Esophagus muscularis mucosa (tissue), 4 donors: ENCODE results near the gene TMCO6. TPM values are rescaled to one million over a fixed set of nuclear protein-coding genes. Genes with fewer than 3 reads are reported as not detected.
"Not testable (repeated sequence)": the region's sequence is repeated elsewhere in the genome, so short reads cannot be mapped to it uniquely, and the experiment has no call there.

ENCODE experiments used
- DNase-seq: peaks from one replicate; pipeline ENCODE4 v3.0.0-alpha.2; 2017; ENCODE audit errors: extremely low spot score
- H3K27ac ChIP-seq, 4 donors: fragments of 200-600 bp; sonication (generic); replicated peaks in 1 of 4; 1 replicate in 3 of 4; 2 replicates in 1 of 4; pipeline ENCODE4 v1.5.1; 2016 to 2019; ENCODE audit warnings: mild to moderate bottlenecking in 1 of 4
- H3K27me3 ChIP-seq, 4 donors: fragments of 200-600 bp; sonication (generic); one replicate each; pipeline versions ENCODE4 v1.5.1 to v1.6.0; 2016 to 2019
- H3K36me3 ChIP-seq, 4 donors: fragments of 200-600 bp; sonication (generic); one replicate each; pipeline ENCODE4 v1.5.1; 2016 to 2019
- H3K4me1 ChIP-seq, 4 donors: fragments of 200-600 bp; sonication (generic); one replicate each; pipeline ENCODE4 v1.5.1; 2016 to 2019
- H3K4me3 ChIP-seq, 4 donors: fragments of 200-600 bp; sonication (generic); 1 replicate in 2 of 4; 2 replicates in 2 of 4; pipeline ENCODE4 v1.5.1; 2016 to 2019; ENCODE audit warnings: mild to moderate bottlenecking in 4 of 4, moderate library complexity in 1 of 4
- H3K9me3 ChIP-seq, 4 donors: fragments of 200-600 bp; sonication (generic); 1 replicate in 3 of 4; 2 replicates in 1 of 4; pipeline ENCODE4 v1.5.1; 2016 to 2019
- EP300 ChIP-seq: sonication (generic); formaldehyde crosslinking; IDR thresholded peaks from one replicate; pipeline ENCODE4 v1.6.1; 2017; ENCODE audit warnings: antibody characterized with exemption
- POLR2A ChIP-seq: fragments of 450-650 bp; IDR thresholded peaks from one replicate; pipeline ENCODE4 v1.6.1; 2017; ENCODE audit warnings: antibody characterized with exemption, moderate library complexity, mild to moderate bottlenecking, low read depth
- POLR2AphosphoS5 ChIP-seq, 2 donors: sonication (generic); formaldehyde crosslinking; IDR thresholded peaks; one replicate each; pipeline ENCODE4 v1.6.1; 2017; ENCODE audit warnings: antibody characterized with exemption in 2 of 2
- WGBS: methylation state at CpG from one replicate; pipeline ENCODE4 v1.1.5; 2018; 5-methylcytosine and 5-hydroxymethylcytosine counted together
- intact Hi-C: fragments of 100-400 bp; cut with DNase I; formaldehyde crosslinking; loops from one replicate; pipeline ENCODE4 v1.15.1; 2023
- total RNA-seq, 4 donors: library from RNA; depleted of rRNA; stranded (reverse); fragments of >200 nt; gene quantifications; one replicate each; pipeline versions ENCODE4 v1.1.0 to v1.2.1, GENCODE V29; 2016
- TF ChIP-seq, protein P1 (sequence below), 3 experiments: fragments of 200-600 bp in 2 of 3; fragments of 450-650 bp in 1 of 3; sonication (generic) in 2 of 3; IDR thresholded peaks; one replicate each; pipeline ENCODE4 v1.5.1; 2017 to 2019; ENCODE audit warnings: antibody characterized with exemption in 3 of 3, mild to moderate bottlenecking in 2 of 3, moderate library complexity in 1 of 3

TMCO6 gene
- total RNA-seq, 4 donors from 2014 or later = 14.0 to 41.4 (median 22.2) TPM

DNA sequence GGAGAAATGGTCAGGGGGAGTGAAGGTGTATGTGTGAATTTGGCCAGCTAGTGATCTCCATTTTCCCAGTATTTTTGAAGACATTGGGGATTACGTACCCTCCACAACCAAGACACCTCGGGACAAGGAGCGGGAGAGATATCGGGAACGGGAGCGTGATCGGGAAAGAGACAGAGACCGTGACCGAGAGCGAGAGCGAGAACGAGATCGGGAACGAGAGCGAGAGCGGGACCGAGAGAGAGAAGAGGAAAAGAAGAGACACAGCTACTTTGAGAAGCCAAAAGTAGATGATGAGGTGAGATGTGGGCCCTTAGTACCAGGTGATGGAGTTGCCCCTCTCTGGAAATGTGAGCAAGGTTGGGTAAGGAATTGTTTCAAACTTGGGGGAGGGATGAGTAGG lies 19.6 kb downstream of the TMCO6 start:
- H3K27ac ChIP-seq = no peak overlapping the region
- no peaks in the 10 kb centered on the region for H3K27me3 ChIP-seq
- WGBS = 98% methylated on average over 17 of the region's 17 CpGs
- no peak overlapping the region for H3K4me3 ChIP-seq
- peaks cover 89 to 96% (median 94%) of the 10 kb centered on the region in 4 donors for H3K36me3 ChIP-seq
- intact Hi-C loops = no loop called here
- no peak for DNase-seq
- H3K9me3 ChIP-seq = no peaks in the 10 kb centered on the region
- TF ChIP-seq POLR2AphosphoS5 (IDR thresholded peaks at IDR 0.05) = no peak
- TF ChIP-seq EP300 = no peak
- TF ChIP-seq, protein P1, sequence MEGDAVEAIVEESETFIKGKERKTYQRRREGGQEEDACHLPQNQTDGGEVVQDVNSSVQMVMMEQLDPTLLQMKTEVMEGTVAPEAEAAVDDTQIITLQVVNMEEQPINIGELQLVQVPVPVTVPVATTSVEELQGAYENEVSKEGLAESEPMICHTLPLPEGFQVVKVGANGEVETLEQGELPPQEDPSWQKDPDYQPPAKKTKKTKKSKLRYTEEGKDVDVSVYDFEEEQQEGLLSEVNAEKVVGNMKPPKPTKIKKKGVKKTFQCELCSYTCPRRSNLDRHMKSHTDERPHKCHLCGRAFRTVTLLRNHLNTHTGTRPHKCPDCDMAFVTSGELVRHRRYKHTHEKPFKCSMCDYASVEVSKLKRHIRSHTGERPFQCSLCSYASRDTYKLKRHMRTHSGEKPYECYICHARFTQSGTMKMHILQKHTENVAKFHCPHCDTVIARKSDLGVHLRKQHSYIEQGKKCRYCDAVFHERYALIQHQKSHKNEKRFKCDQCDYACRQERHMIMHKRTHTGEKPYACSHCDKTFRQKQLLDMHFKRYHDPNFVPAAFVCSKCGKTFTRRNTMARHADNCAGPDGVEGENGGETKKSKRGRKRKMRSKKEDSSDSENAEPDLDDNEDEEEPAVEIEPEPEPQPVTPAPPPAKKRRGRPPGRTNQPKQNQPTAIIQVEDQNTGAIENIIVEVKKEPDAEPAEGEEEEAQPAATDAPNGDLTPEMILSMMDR (IDR thresholded peaks at IDR 0.05) = no peak
- TF ChIP-seq POLR2A = no peak
- peaks cover 4 to 5% (median 4%) of the 10 kb centered on the region in 4 donors for H3K4me1 ChIP-seq

DNA sequence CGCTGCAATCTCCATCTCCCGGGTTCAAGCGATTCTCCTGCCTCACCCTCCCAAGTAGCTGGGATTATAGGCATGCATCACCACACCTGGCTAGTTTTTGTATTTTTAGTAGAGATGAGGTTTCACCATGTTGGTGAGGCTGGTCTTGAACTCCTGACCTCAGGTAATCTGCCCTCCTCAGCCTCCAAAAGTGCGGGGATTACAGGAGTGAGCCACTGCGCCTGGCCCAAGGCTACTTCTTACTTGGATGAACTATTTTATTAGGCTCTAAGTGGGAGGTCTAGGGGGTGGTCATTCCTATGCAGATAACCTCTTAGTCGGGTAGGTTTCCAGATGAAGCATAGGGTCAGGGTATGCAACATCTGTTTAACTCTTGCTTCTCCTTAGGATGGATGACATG lies 21.1 kb downstream of the TMCO6 start:
- peaks cover 76 to 81% (median 79%) of the 10 kb centered on the region in 4 donors for H3K36me3 ChIP-seq
- DNase-seq = not testable (repeated sequence)

DNA sequence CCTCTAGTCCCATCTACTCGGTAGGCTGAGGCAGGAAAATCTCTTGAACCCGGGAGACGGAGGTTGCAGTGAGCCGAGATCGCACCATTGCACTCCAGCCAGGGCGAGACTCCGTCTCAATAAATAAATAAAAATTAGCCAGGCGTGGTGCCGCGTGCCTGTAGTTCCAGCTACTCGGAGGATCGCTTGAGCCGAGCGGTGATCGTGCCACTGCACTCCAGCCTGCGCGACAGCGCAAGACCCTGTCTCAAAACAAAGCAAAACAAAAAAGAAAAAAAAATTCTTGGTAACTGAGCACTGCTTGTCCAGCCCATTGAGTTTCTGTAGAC lies 24.7 kb downstream of the TMCO6 start:
- WGBS = 23% methylated on average over 18 of the region's 18 CpGs
- H3K4me3 ChIP-seq = peak overlapping the region; percentile 69 to 86 (median 78)
- no peaks in the 10 kb centered on the region for H3K27me3 ChIP-seq
- H3K27ac ChIP-seq = peak overlapping the region; percentile 84 to 94 (median 92)
- no peak for DNase-seq
- peaks cover 50 to 65% (median 55%) of the 10 kb centered on the region in 4 donors for H3K36me3 ChIP-seq
- peaks cover 24 to 32% (median 29%) of the 10 kb centered on the region in 4 donors for H3K4me1 ChIP-seq
- intact Hi-C loops = loop anchor here (5.0 to 10.0 kb wide), 2 partner anchors 33 to 289 kb away; no protein-coding TSS in a partner anchor
- TF ChIP-seq, protein P1 (IDR thresholded peaks at IDR 0.05) = no peak
- TF ChIP-seq EP300 = no peak
- TF ChIP-seq POLR2A = no peak
- TF ChIP-seq POLR2AphosphoS5 (IDR thresholded peaks at IDR 0.05) = no peak
- H3K9me3 ChIP-seq = no peaks in the 10 kb centered on the region

More for the DNA sequence above, 21.1 kb downstream of the TMCO6 start:
- not testable (repeated sequence) for H3K9me3 ChIP-seq, H3K27me3 ChIP-seq, H3K27ac ChIP-seq, H3K4me3 ChIP-seq
- intact Hi-C loops = loop anchor here (5.0 to 10.0 kb wide), 2 partner anchors 37 to 286 kb away; no protein-coding TSS in a partner anchor
- 85% methylated on average over 6 of the region's 6 CpGs for WGBS
- peaks cover 7 to 11% (median 10%) of the 10 kb centered on the region in 4 donors for H3K4me1 ChIP-seq

DNA sequence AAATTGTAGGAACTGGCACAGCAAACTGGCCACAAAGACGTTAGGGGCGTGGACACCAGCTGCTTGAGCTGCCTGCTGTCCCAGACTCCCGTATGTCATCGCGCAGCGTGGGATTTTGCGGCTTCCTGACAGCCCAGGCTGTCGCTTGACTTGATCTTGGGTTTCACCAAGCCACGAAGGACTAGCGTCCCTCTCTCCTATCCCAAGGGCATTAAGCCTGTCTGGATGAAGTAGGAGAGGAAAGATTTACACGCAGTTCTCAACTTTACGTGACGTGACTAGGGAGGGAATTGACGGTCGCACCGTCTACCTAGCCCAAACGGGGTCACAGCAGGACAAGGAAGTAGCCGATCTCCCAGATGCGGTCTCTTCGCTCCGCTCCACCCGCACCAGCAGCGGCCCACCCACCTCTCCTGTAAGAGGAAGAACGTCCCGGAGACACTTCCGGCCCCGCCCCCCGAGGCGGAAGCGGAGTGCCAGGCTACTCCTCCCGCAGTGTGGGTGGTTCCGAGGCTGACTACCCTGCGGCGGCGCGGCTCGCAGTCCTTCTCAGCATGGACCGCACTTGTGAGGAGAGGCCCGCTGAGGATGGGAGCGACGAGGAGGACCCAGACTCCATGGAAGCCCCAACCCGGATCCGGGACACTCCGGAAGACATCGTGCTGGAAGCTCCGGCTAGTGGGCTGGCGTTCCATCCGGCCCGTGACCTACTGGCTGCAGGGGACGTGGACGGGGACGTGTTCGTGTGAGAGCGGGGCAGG lies 25.3 kb downstream of the TMCO6 start, which contains the start of gene WDR55:
TSS of gene WDR55 (plus strand) at position 546 of the 761 bp plus-strand sequence. CDS start at position 555, 9 bp downstream.
- peaks cover 24 to 32% (median 29%) of the 10 kb centered on the region in 4 donors for H3K4me1 ChIP-seq
- TF ChIP-seq POLR2AphosphoS5 (IDR thresholded peaks at IDR 0.05) = peak; percentile 93 to 94
- peak; percentile 48 for TF ChIP-seq POLR2A
- TF ChIP-seq EP300 = no peak
- H3K9me3 ChIP-seq = no peaks in the 10 kb centered on the region
- no peaks in the 10 kb centered on the region for H3K27me3 ChIP-seq
- peak within 1 kb of the TSS; percentile 69 to 86 (median 78) for H3K4me3 ChIP-seq
- WGBS = 0% methylated on average over 29 of the region's 54 CpGs
- peak within 1 kb of the TSS; percentile 84 to 94 (median 92) for H3K27ac ChIP-seq
- intact Hi-C loops = loop anchor here (5.0 to 10.0 kb wide), 2 partner anchors 33 to 290 kb away; no protein-coding TSS in a partner anchor
- peaks cover 50 to 65% (median 55%) of the 10 kb centered on the region in 4 donors for H3K36me3 ChIP-seq
- DNase-seq = peak; percentile 97

DNA sequence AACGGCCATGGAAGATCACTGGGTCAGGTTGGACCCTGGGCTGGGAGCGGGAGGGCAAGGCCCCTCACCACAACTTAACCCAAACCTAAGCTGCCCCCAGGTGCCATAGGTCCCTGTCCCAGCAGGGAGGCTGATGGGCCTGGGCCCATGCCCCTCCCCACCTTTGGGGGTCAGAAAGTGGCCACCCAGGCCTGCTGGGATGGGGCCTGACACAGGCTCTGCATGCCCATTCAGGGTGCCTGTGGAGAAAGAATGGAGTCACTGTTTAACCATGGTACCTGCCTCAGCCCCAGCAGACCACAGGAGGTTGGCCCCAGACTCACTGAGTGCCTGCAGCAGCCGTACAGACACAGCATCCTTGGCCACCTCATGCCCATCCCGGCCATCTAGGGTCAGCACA lies 31.8 kb downstream of the TMCO6 start:
- DNase-seq, H3K27me3 ChIP-seq, H3K9me3 ChIP-seq, H3K27ac ChIP-seq, intact Hi-C loops, H3K4me3 ChIP-seq: not testable (repeated sequence)
- Histone ChIP-seq H3K4me1 (peaks cover 11 to 26% (median 22%) of the 10 kb centered on the region in 4 donors), H3K36me3 (peaks cover 45 to 90% (median 73%) of the 10 kb centered on the region in 4 donors)
- WGBS = 100% methylated on average over 3 of the region's 4 CpGs

DNA sequence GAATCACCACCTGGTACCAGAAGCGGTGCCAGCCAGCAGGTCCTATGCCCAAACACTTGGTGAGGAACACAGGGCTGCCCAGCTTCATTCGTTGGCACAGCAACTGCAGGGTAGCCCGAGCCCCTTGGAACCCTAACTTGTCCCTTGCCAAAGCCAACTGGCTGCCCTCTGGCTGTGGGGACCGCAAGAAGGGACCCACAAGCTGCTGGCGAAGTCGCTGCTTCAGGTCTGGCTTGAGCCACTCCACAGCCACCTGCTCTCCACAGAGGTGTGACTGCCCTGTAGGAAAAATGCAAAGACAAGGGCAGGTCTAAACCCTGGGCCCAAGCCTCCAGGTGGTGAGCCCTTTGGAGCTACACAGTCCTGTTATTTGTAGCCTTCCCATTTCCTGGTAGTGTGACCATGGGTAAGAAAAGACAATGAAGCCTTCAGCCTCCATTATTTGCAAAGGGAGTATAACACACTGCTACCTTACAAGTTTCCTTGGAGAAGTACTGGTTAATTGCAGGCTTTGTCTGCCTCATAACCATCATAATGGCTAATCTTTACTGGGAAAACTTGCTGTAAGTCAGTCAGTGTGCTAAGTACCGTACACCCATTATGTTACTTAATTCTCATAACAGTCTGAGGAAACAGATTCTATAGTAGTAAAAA lies 32.3 kb downstream of the TMCO6 start:
- Histone ChIP-seq H3K4me1 (peaks cover 5 to 20% (median 16%) of the 10 kb centered on the region in 4 donors), H3K4me3 (no peak overlapping the region), H3K9me3 (no peaks in the 10 kb centered on the region), H3K27me3 (no peaks in the 10 kb centered on the region), H3K27ac (no peak overlapping the region), H3K36me3 (peaks cover 51 to 96% (median 78%) of the 10 kb centered on the region in 4 donors)
- no peak for TF ChIP-seq EP300
- intact Hi-C loops = no loop called here
- WGBS = 84% methylated on average over 1 of the region's 7 CpGs
- DNase-seq = no peak
